GM19238 (cell line): ENCODE results near the gene LIN52.
A peak's percentile ranks its signal among the peaks of the same experiment; 100 is the strongest.

Experiments used
- DNase-seq: peaks from one replicate; pipeline ENCODE4 v3.0.0; 2011; ENCODE audit warnings: low spot score; ENCODE audit not compliant: insufficient read length

The LIN52 gene, protein sequence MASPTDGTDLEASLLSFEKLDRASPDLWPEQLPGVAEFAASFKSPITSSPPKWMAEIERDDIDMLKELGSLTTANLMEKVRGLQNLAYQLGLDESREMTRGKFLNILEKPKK

DNA sequence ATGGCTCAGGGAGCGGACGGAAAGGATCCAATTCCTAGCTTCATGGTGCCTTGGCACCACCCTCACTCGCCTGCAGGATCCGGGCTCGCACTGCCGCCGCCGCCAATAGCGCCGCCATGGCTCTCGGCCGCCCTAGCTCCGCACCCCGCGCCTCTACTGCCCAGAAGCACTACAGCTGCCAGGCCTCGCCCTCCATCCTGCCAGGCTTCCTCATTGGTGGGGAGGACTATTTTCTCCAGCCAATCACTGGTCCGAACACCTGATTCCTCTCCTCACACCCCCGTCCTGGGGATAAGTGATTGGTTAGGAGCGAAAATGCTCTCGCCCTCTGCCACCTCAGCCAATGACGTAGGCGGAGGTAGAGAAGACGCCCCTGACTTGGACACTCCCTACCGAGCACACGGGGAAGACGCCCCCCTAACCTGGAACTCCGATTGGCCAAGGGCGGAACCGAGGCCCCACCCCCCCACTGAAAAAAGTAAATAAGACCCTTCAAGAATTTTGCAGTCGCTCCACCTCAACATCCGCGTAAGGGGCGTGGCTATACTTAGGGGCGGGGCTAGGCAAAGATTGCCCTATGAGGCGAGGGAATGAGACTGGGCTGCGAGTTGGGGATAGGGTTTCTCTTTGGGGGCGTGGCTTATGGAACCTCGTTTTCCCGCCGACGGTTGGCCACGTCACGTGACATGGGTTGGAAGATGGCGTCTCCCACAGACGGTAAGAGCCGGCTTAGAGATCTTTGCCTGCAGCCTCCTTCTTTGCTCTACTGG, at the start of gene LIN52, which contains the start of gene ALDH6A1:
TSS of gene LIN52 (plus strand) at position 680 of the 770 bp plus-strand sequence. CDS start at position 699, 19 bp downstream.
TSS of gene ALDH6A1 (minus strand) at position 177 of the 770 bp plus-strand sequence. CDS start at position 118, 59 bp downstream.
- peak; percentile 98 for DNase-seq

DNA sequence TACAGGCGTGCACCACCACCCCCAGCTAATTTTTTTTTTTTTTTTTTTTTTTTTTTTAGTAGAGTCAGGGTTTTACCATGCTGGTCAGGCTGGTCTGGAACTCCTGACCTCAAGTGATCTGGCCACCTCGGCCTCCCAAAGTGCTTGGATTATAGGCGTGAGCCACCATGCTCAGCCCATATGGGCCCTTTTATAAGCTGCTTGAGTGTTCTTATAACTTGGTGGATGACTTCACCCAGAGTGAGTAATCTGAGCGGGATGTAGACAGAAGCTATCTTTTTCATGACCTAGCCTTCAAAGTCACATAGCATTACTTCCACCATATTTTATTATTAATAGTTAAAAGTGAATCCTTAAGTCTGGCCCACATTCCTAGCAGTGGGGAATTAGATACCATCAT, 49.2 kb upstream of the LIN52 start:
- DNase-seq = no peak

DNA sequence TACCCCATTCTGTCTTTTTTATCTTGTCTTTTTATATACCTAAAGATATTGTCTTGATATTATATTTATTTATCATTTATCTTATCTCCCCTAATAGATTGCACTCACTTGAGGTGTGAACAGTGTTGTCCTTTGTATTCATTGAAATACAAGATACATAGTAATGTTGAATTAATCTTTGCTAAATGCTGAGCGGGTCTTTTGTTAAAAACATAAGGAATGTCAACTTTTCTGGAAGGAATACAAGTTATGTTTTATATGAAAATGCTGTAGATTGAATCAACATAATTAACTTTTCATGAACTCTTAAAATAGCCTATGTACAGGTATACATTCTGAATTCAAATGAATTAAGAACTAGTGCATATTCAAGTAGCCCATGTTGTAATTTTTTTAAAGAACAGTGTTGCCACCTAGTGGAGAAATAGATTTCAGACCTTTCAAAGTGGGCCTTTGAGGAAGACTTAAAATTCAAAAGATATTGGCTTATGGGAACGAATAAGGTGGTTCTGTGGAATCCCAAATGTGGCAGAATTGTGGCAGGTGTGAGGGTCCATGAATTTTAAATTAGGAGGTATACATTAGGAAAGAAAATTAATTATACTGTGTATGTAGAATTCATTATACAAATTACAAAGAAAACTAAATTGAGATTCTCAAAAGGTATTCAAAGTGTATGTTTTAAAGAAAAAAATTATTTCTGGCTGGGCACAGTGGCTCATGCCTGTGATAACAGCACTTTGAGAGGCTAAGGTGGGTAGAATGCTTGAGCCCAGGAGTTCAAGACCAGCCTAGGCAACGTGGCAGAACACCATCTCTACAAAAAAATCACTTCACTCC, 46.5 kb upstream of the LIN52 start:
- peak; percentile 26 for DNase-seq

DNA sequence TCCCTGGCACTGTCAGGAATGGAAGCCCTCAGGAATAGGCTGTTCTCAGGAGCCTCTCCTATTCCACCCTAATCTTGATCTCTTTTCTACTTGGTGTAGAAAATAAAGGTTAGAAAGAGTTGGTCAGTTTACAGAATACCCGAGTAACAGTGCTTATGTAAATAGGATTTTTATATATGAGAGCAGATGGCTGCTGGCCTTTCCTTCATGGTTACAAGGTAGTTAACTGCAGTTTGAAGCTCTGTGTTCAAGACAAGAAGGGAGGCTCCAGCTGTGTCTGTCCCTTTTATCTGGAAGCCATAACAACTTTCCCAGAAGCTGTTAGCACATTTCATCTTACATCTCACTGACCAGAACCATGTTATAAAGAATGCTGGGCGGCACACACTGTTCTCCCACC, 42.5 kb upstream of the LIN52 start:
- no peak for DNase-seq

DNA sequence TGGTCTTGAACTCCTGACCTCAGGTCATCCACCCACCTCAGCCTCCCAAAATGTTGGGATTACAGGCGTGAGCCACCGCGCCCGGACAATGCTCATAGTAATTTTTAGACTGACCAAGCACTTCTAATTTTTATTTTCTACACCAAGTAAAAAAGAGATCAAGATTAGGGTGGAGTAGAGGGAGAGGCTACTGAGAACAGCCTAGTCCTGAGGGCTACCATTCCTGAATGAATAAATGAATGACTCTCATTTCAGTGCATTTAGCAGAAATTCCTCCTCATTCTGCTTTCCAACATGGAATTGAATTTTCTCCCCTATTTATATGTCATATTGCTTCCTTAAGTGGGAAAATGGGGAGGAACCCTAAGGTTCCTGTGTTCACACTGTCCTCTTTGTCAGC, 39.2 kb upstream of the LIN52 start:
- DNase-seq = no peak

DNA sequence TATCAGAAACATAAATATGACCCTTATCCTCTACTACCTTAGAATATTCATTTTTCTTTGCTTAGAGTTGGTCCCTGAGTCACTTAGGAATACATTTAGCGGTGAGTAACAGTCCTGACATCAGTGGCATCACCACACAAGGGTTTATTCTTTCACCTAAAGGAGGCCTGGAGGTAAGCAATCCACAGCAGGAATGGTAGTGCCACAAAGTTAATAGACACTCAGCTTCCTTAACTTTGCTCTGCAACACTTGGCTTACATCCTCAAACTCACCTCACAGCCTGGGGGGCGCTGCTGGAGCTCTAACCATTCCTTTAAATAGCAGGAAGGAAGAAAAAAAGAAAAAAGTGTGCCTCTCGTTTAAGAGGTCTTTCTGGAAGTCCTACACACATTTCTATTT, 36.5 kb upstream of the LIN52 start:
- DNase-seq = no peak

DNA sequence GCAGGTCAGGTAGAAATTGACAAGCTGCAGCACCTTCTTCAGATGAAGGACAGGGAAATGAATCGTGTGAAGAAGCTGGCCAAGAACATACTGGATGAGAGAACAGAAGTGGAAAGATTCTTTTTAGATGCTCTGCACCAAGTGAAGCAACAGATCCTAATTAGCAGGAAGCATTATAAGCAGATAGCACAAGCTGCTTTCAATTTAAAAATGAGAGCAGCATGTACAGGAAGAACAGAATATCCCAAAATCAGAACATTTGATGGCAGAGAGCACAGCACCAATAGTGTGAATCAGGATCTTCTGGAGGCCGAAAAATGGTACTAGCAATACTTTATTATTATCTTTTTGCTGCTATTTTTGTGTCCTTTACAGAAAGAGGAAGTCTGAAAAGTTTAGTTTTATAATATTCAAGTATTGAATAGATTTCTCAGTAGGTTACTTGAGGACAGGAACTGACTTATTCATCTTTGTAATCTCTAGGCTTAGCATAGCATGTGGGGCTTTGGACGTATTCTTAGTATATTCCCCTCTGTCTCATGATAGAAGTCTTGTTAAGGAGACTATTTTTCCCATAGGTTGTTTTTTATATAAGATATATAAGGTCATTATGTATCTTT, 34.8 kb upstream of the LIN52 start:
- no peak for DNase-seq

DNA sequence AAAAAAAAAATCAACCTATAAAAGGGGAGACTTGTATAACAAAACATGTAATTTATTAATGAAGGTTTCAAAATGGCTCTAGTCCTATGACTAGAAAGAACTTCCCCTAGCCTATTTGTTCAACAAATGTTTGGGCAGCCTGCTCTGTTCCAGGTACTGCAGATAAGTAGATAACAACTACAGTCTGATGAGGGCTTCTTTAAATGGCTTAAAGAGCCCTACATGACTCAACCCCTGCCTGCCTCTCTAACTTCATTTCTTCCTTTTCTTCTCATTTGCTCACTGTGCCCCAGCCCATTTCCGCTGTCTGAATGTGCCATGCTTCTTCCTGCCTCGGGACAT, 22.0 kb upstream of the LIN52 start:
- DNase-seq = no peak

DNA sequence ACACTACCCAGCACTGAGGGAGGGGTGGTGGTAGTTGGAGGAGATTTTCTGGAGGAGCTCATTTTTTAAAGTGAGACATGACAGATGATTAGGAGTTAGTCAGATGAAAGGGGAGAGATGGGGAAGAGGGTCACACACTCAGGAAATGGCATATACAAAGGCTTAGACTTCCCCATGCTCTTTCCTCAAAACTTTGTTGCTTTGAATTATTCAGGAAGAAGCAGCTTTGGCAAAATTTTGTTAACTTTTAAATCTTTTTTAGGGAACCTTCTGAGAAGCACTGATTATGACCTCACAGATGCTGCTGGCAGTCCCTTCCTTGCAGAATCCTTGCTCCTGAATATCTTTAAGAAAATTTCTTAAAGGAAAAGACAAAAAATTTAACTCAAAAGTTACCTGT, 20.3 kb upstream of the LIN52 start:
- DNase-seq = no peak

DNA sequence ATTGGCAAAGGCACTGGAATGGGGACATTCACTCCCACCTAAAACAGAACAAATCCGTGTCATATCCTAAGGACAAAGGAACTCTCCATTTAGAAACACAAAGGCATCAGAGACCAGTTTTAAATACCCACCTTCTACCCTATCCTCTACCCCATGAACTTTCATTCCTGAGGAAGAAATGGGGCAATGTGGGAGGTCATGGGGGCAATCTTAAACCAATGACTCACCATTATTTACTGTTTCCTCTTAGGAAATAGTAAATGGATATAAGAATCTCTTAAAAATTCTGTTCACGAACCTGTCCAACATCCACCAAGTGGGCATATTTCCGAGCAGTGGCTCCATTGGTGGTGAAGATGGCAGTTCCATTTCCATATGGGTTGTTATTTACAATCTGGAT, 19.9 kb upstream of the LIN52 start:
- DNase-seq = no peak

DNA sequence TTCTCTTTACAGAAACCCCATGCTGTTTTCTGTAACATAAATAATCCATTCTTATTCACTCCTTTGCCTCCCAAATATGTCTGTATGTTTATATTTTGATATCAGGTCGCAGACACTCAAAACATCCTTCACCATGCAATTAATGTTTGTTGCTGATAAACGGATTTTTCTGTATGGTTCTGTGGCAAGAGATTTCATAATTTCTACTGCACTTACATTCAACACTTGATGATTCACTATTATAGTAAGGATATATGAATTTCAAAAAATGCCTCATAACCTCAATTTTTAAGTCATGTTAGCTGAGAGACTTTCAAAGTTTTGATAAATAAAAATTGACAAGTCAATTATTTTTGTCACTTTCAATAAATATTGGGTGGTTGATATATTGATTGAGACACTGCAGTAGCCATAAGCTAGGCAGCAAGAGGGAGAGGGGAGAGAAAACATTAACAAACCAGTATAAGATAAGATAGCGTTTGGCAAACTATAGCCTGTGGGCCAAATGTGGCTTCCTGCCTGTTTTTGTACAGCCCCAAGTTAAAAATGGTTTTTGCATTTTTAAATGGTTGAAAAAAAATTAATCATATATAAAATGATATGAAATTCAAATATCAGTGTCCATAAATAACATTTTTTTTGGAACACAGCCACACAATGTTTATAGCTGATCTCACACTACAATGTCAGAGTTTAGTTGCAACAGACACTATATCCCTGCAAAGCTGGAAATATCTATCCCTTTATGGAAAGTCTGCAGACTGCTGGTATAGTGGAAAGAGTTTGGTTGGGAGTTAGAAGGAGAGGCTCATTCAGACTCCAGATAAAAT, 18.8 kb upstream of the LIN52 start:
- DNase-seq = no peak

DNA sequence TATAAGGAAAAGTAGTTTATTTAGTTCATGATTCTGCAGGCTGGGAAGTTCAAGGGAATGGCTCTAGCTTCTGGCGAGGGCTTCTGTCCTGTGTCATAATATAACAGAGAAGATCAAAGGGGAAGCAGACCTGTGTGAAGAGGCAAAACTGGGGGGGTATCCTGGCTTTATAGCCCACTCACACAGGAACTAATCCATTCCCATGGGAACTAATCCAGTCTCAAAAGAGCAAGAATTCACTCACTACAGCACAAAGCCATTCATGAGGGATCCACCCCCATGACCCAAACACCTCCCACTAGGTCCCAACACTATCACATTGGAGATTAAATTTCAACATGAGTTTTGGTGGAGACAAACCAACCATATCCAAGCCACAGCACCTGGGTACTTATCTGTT, 7.4 kb upstream of the LIN52 start:
- DNase-seq = no peak

DNA sequence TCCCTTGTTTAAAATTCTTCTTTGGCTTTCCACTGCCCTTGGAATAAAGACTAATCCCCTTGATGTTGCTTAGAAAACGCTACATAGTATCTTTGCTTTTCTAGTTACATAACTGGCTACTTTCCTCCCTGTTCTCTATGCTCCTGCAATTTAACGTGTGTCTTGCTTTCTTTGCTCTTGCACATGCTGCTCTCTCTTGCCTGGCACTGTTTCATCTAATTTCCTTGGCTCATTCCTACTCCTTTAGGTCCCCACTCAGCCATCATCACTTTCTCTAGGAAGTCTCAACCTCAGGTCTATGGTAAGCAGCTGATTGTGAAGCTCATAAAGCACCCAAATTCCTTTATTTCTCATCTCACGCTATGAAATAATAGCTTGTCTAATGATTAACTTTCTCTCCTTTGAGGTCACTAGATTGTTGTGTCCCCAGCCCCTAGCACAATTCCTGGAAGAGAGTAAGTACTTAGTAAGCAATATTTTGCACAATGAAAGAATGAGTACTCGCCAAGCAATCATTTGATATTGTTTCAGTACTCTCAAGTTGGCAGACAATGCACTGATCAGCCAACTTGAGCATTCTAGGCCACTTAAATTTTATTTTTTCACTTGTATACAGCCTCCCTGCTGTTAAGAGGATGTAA, 3.8 kb upstream of the LIN52 start:
- no peak for DNase-seq

DNA sequence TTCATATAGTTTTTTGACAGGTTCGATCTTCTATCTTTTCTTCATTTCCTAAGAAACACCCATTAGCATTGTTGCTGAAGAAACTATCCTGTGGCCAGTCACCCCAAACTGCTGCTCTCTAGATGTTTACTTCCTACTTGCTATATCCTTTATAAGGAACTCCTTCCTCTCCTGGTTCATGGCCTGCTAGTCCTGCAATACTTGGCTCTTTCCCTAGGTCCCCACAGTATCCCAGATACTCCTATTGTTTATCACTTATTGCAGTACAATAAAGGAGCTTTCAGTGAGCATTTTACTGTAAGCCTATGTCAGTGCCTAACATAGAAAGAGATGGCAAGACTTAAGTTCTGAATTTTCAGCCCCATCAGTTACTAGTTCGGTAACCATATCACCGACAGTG, 3.3 kb upstream of the LIN52 start:
- no peak for DNase-seq

DNA sequence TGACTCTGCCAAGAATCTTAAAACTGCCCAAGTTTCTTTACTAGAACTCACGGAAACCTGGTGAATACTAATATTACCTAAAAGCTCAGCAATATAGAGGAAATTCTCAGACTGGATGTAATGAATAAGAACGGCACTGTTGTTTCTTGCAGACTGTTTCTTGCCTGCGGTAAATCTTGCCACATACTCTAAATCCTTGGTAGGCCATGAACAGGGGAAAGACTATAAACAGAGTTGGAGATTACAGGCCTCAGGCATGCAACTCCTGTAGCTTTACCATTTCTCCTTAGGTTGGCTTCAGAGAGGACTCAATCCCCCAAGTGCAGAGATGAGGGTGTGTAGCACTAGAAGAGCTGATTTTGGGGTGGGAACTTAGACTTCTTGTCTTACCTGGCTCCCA, 1.6 kb upstream of the LIN52 start:
- no peak for DNase-seq

DNA sequence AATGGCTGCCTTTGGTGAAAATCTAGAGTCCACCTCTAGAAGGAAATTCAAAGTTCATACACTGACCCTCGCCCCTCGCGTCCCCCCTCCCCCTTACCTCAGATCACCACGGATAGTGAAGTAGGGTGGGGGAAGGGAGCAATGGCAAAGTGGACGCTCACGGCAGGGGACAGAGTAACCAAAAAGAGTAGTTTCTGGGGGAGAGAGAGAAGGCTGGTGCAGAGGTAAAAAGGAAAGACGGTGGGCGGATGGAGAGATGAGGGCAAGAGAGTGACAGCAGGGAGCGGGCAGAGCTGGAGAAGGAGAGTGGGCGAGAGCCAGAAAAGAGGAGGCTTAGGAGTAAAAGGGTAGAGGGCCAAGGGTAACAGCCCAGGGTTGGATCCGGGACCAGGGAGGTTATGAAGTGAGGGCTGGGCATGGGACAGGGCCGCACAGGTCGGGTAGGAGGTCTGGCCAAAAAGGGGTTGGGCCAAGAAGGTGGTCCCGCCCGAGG, 926 bp upstream of the LIN52 start:
- peak; percentile 3 for DNase-seq

DNA sequence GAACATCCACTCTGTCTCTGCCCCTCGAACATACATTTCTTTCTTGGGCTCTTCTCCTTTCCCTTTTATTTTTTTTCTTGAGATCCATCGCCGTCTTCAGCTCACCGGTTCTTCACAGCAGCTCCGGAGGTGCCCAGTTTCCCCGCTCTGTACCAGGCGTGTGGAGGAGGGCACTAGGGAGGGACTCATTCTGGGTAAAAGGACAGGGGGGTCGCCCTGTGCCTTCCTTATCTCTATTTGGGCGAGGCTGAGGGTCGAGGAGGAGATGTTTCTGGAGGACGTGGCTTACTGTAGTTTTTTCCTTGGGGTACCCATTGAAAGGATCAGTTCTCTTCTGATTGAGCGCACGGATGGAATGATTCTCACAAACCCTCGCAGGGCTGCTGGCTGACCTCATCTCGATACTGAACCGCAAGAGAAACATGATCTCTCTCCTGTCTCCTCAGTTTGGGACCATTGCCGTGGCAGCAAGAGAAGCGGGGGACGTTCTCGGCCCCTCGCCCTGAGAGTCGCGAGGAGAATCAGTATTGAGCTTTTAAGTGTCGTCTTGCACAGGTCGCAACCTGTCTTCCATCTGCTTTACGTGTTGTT, 386 bp downstream of the LIN52 start:
- no peak for DNase-seq

DNA sequence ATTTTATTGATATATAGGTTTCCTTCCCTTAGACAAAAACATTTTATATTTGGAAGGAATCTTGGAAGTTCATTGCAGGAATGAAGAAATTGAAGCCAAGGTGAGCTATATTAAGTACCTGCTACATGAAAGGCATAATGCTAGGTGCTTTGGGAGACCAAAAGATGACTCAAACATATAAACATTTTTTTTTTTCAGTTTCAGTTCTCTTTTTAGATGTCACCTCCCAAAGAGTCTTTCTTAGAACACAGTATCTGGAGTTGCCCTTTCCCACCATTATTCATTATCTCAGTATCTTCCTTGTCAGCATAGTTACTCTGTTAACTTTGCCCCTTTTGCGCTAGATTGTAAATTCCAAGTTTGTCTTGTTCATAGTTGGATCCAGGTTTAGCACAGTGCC, 1.1 kb downstream of the LIN52 start:
- DNase-seq = peak; percentile 10

DNA sequence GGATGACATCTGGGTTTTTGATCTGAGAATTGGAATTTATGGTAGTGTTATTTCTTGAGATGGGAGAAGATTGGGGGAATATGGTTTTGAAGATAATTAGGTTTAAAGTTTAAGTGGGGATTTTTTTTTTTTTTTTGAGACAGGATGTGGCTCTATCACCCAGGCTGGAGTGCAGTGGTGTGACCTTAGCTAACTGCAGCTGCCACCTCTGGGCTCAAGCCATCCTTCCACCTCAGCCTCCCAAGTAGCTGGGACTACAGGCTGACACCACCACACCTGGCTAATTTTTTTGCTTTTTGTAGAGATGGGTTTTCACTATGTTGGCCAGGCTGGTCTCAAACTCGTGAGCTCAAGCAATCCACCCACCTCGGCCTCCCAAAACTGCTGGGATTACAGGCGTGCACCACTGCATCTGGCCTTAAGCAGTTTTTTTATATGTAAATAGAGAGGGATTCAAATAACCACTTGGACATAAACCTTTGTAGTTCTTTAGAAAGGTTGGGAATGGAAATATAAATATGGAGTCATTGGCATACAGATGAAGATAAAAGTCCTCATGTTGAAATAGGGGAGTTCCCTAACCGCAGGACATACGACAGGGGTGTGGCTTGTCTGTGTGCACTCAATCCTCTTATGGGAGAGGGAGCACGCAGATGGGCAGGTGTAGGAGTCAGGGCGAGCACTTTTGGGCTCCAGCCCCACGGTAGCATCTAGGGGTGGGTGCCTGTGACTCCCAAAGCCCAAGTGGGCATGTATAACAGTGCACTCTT, 4.7 kb downstream of the LIN52 start:
- no peak for DNase-seq
